ENCODE results near the gene FAM210A.
"Not testable (repeated sequence)": the region's sequence is repeated elsewhere in the genome, so short reads cannot be mapped to it uniquely, and the experiment has no call there.

The FAM210A gene

GRCh38 chr18:13710414-13710831 is 15.9 kb downstream of the FAM210A start:
- in situ Hi-C loops (cut with MboI; ENCODE audit: low sequenced_read_pairs), result no loop called here

GRCh38 chr18:13703899-13704298 is 22.5 kb downstream of the FAM210A start:
- in situ Hi-C loops (cut with MboI; ENCODE audit: low sequenced_read_pairs), result no loop called here

GRCh38 chr18:13700153-13700552 is 26.2 kb downstream of the FAM210A start:
- in situ Hi-C loops (cut with MboI; ENCODE audit: low sequenced_read_pairs), result no loop called here

GRCh38 chr18:13696961-13697360 is 29.4 kb downstream of the FAM210A start:
- in situ Hi-C loops (cut with MboI; ENCODE audit: low sequenced_read_pairs), result no loop called here

GRCh38 chr18:13695337-13695736 is 31.0 kb downstream of the FAM210A start:
- in situ Hi-C loops (cut with MboI; ENCODE audit: low sequenced_read_pairs), result not testable (repeated sequence)

GRCh38 chr18:13690060-13690459 is 36.3 kb downstream of the FAM210A start:
- in situ Hi-C loops (cut with MboI; ENCODE audit: low sequenced_read_pairs), result not testable (repeated sequence)

GRCh38 chr18:13688191-13689136 is 37.9 kb downstream of the FAM210A start:
- in situ Hi-C loops (cut with MboI; ENCODE audit: low sequenced_read_pairs), result no loop called here

GRCh38 chr18:13684546-13684945 is 41.8 kb downstream of the FAM210A start:
- in situ Hi-C loops (cut with MboI; ENCODE audit: low sequenced_read_pairs), result no loop called here

- in situ Hi-C loops (cut with MboI; ENCODE audit: low sequenced_read_pairs), result no loop called here
Measured at GRCh38 chr18:13681701-13682100, 44.7 kb downstream of the FAM210A start.

GRCh38 chr18:13680612-13681011 is 45.7 kb downstream of the FAM210A start:
- in situ Hi-C loops (cut with MboI; ENCODE audit: low sequenced_read_pairs), result no loop called here

- in situ Hi-C loops (cut with MboI; ENCODE audit: low sequenced_read_pairs), result not testable (repeated sequence)
Measured at GRCh38 chr18:13677350-13677749, 49.0 kb downstream of the FAM210A start.

GRCh38 chr18:13676471-13676870 is 49.9 kb downstream of the FAM210A start:
- in situ Hi-C loops (cut with MboI; ENCODE audit: low sequenced_read_pairs), result no loop called here

- in situ Hi-C loops (cut with MboI; ENCODE audit: low sequenced_read_pairs), result no loop called here
Measured at GRCh38 chr18:13672657-13673056, 53.7 kb downstream of the FAM210A start.

- in situ Hi-C loops (cut with MboI; ENCODE audit: low sequenced_read_pairs), result no loop called here
Measured at GRCh38 chr18:13661779-13662256, 64.5 kb downstream of the FAM210A start.

GRCh38 chr18:13661051-13661778 is 65.1 kb downstream of the FAM210A start:
- in situ Hi-C loops (cut with MboI; ENCODE audit: low sequenced_read_pairs), result no loop called here

- in situ Hi-C loops (cut with MboI; ENCODE audit: low sequenced_read_pairs), result no loop called here
Measured at GRCh38 chr18:13660510-13660909, 65.8 kb downstream of the FAM210A start.

- in situ Hi-C loops (cut with MboI; ENCODE audit: low sequenced_read_pairs), result no loop called here
Measured at GRCh38 chr18:13658436-13659204, 67.7 kb downstream of the FAM210A start.

- in situ Hi-C loops (cut with MboI; ENCODE audit: low sequenced_read_pairs), result no loop called here
Measured at GRCh38 chr18:13657974-13658373, 68.4 kb downstream of the FAM210A start.

- in situ Hi-C loops (cut with MboI; ENCODE audit: low sequenced_read_pairs), result no loop called here
Measured at GRCh38 chr18:13653746-13654433, 72.5 kb downstream of the FAM210A start.
